ENCODE results near the gene TGM5.

GRCh38 chr15:43241100-43241499 lies 25.6 kb downstream of the TGM5 start:
- TF ChIP-seq, protein P1, sequence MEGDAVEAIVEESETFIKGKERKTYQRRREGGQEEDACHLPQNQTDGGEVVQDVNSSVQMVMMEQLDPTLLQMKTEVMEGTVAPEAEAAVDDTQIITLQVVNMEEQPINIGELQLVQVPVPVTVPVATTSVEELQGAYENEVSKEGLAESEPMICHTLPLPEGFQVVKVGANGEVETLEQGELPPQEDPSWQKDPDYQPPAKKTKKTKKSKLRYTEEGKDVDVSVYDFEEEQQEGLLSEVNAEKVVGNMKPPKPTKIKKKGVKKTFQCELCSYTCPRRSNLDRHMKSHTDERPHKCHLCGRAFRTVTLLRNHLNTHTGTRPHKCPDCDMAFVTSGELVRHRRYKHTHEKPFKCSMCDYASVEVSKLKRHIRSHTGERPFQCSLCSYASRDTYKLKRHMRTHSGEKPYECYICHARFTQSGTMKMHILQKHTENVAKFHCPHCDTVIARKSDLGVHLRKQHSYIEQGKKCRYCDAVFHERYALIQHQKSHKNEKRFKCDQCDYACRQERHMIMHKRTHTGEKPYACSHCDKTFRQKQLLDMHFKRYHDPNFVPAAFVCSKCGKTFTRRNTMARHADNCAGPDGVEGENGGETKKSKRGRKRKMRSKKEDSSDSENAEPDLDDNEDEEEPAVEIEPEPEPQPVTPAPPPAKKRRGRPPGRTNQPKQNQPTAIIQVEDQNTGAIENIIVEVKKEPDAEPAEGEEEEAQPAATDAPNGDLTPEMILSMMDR (IDR thresholded peaks at IDR 0.05; ENCODE audit: insufficient read depth, low read length, poor library complexity, severe bottlenecking), result no peak
- no peak for TF ChIP-seq EZH2phosphoT487 (conservative IDR thresholded peaks at IDR 0.05; ENCODE audit: low read length)

Data from SU-DHL-6 (cell line).